Pons (tissue), 1 donor: ENCODE data around the gene SBK1.
"Not testable (repeated sequence)": the region's sequence is repeated elsewhere in the genome, so short reads cannot be mapped to it uniquely, and the experiment has no call there.

Experiments
- DNase-seq: peaks from one replicate; pipeline ENCODE4 v3.0.0-alpha.2; 2016; ENCODE audit warnings: low spot score

The SBK1 gene

DNA sequence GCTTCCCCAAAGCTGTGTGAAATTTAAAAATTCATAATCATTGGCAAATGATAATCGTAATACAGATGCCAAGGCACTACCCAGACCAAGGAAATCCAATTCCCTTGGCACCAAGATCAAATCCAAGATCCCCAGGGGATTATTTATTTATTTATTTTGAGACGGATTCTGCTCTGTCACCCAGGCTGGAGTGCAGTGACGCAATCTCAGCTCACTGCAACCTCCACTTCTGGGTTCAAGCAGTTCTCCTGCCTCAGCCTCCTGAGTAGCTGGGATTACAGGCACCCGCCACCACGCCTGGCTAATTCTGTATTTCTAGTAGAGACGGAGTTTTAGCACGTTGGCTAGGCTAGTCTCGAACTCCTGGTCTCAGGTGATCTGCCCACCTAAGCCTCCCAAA lies 43.4 kb downstream of the SBK1 start:
- DNase-seq: not testable (repeated sequence)

DNA sequence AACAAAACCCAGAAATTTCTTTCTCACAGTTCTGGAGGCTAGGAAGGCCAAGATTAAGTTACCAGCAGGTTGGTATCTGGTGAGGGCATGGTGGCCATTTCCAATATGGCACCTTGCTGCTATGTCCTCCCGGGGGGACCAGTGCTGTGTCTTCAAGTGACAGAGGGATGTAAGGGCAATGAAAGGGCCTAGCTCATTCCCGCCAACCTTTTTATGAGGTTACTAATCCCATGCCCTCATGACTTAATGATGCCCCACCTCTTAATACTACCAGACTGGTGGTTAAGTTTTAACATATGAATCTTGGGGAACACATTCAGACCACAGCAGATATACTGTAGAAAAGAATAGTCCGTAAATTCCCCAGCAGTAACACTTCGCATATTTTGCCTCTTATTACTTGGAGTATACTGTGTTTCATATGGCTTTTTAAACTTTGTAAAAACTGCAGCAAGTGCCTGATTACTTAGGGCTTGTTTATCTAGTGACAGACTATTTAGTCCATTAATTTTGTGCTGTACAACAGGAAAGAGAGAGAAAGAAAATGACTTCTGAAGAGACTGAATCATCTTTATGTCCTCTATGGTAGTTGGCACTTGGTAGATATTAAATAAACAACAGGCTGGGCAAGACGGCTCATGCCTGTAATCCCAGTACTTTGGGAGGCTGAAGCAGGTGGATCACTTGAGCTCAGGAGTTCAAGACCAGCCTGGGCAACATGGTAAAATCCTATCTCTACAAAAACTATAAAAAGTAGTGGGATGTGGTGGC lies 44.8 kb downstream of the SBK1 start:
- DNase-seq: not testable (repeated sequence)

DNA sequence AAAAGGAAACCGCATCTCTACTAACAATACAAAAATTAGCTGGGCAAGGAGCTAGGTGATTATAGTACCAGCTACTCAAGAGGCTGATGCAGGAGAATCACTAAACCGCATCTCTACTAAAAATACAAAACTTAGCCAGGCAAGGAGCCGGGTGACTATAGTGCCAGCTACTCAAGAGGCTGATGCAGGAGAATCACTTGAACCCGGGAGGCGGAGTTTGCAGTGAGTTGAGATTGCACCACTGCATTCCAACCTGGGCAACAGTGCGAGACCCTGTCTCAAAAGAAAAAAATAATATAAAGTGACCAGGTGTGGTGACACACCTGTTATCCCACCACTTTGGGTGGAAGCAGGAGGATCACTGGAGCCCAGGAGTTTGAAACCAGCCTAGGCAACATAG lies 45.9 kb downstream of the SBK1 start:
- not testable (repeated sequence) for DNase-seq

DNA sequence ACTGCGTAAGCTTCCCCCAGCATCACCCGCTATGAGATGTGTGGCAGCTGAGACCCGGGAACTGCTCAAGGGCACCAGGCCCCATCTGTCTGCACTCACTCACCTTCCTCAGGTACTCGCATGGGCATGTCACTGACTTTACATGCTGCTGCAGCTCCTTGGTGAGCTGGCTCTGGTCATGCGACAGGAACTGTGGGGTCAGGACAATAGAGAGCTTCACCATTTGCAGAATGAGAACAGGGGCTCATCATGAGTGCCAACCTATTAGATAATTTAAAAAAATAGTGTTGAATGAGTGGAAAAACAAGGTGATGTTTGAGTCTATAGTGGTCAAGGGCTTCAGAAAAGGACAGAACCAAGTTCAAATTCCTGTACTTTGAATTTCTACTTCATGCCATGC lies 70.3 kb downstream of the SBK1 start:
- DNase-seq: not testable (repeated sequence)

DNA sequence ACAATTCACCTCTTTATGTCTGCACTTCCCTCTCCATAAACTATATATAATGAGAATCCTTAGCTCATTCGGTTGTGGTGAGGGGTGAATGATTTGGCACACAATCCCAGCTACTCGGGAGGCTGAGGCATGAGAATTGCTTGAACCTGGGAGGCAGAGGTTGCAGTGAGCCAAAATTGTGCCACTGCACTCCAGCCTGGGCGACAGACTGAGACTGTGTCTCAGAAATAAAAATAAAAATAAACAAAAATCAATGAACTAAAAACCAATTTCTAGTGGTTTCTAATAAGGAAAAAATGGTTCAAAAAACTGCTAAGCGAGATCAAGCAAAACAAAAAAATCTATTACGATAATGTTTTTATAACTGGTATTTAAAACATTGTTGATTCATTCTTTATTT lies 71.1 kb downstream of the SBK1 start, which contains the start of gene NPIPB6:
Gene NPIPB6 (minus strand): TSS at position 101 of the 400 bp plus-strand sequence. CDS start 686 bp downstream, outside the sequence.
- DNase-seq: not testable (repeated sequence)

DNA sequence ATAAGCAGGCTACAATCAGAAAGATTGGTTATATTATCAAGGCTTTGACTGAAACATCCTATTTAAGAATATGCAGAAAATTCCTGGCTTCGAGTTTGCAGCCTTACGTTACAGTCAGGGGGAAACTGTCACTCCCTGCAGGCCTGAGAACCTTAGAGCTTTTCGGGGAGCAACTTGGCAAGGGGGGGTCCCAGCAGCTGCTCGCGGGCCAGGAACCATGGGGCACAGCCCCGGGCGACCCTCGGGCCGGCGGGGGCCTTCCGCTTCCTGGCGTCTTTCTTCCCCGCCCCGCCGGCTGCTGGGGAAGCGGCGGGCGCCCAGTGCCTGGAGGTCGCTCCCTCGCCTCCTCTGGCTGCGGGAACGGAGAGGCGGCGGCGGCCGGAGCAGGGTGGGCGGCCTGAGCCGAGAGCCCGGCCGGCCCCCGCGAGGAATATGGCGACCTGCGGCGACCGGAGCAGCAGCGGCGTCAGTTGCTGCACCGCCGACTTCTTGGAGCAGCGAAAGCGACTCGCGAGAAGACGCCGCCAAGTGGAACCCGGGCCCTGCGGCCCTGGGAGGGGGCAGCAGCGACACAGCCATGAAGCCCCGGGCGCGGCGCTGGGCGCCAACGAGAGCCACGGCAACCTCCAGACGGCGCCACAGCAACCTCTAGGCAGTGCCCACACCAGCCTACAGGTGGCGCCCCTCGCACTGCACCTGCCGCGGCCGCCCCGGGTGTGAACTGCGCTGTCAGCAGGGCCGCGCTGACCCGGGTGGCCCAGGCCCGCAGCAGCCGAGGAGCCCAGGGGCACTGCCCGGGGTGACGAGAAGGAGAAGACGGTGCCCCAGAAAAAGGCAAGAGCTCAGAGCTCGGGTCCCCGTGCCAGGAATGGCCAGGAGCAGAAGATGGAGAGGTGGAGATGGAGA lies 72.2 kb downstream of the SBK1 start:
- DNase-seq: not testable (repeated sequence)

DNA sequence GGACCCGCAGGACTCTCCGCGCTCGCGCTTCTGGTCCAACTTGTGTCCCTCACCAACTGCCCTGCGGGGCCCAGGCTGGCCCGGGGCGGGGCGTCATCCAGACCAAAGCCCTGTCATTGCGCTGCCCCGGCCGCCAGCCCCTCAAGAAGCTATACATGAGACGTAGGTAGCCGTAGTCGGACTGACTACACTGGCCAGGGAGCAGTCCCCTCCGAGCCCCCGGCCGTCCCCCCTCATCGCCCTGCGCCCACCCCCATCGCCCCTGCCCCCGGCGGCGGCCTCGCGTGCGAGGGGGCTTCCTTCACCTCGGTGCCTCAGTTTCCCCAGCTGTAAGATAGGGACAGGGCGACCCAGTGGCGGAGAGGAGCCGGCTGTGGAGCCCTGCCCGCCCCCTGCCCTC lies 75.6 kb downstream of the SBK1 start:
- DNase-seq: not testable (repeated sequence)
